OCI-LY7 (cell line): ENCODE data around the gene ANKS1B. TPM values are rescaled to one million over a fixed set of nuclear protein-coding genes. Genes with fewer than 3 reads are reported as not detected.

Experiments used
- BruUV-seq: library from RNA; stranded (reverse); fragments of 400-500 nt; replicated peaks from 2 replicates; lab custom pipeline; 2021; lab: Mats Ljungman, UMichigan
- CTCF ChIA-PET: fragments of 300-600 bp; sonication (Branson Sonifier 250); formaldehyde crosslinking; loops from one replicate; lab custom pipeline; 2022; ENCODE audit warnings: antibody characterized with exemption; ENCODE audit not compliant: unreplicated experiment; lab: Charles Lee
- POLR2A ChIA-PET: fragments of 300-600 bp; sonication (Branson Sonifier 250); formaldehyde crosslinking; loops from one replicate; lab custom pipeline; 2022; ENCODE audit warnings: antibody characterized with exemption; lab: Charles Lee
- DNase-seq: peaks from one replicate; pipeline ENCODE4 v3.0.0-alpha.2; 2015; ENCODE audit warnings: low spot score
- H2AFZ ChIP-seq: fragments of 200-600 bp; sonication (generic), shearing (Covaris generic); 2 replicates; pipeline ENCODE4 v1.6.1; 2014; ENCODE audit warnings: mild to moderate bottlenecking, antibody characterized with exemption, low read length, moderate library complexity
- H3K27ac ChIP-seq: fragments of 200-600 bp; sonication (generic); 2 replicates; pipeline ENCODE4 v1.5.1; 2014; ENCODE audit warnings: mixed run types, low read depth, mild to moderate bottlenecking, moderate library complexity, low read length, inconsistent platforms; ENCODE audit not compliant: poor library complexity, severe bottlenecking
- H3K36me3 ChIP-seq: fragments of 200-600 bp; sonication (generic); 2 replicates; pipeline ENCODE4 v1.6.1; 2014; ENCODE audit warnings: mild to moderate bottlenecking, antibody characterized with exemption, low read length, moderate library complexity, mixed read lengths; ENCODE audit not compliant: insufficient read depth
- H3K4me1 ChIP-seq: fragments of 200-600 bp; sonication (generic); 2 replicates; pipeline ENCODE4 v1.5.1; 2014; ENCODE audit warnings: mild to moderate bottlenecking, low read length; ENCODE audit not compliant: insufficient read depth, poor library complexity, severe bottlenecking
- H3K4me2 ChIP-seq: fragments of 200-600 bp; sonication (generic); 2 replicates; pipeline ENCODE4 v1.6.1; 2014; ENCODE audit warnings: mild to moderate bottlenecking, low read length
- H3K4me3 ChIP-seq: fragments of 200-600 bp; sonication (generic); 2 replicates; pipeline ENCODE4 v1.5.1; 2014; ENCODE audit warnings: mild to moderate bottlenecking, low read depth, low read length; ENCODE audit not compliant: poor library complexity, severe bottlenecking
- H3K79me2 ChIP-seq: fragments of 200-600 bp; sonication (generic); 2 replicates; pipeline ENCODE4 v1.6.1; 2016; ENCODE audit warnings: low read depth, mild to moderate bottlenecking, low read length, moderate library complexity, mixed read lengths; ENCODE audit not compliant: insufficient read depth
- H3K9me2 ChIP-seq: fragments of 200-600 bp; sonication (generic); 2 replicates; pipeline ENCODE4 v1.6.1; 2016; ENCODE audit warnings: mild to moderate bottlenecking, low read length, mixed read lengths; ENCODE audit not compliant: insufficient read depth
- H3K9me3 ChIP-seq: fragments of 200-600 bp; sonication (generic); 2 replicates; pipeline ENCODE4 v1.6.1; 2014; ENCODE audit warnings: mild to moderate bottlenecking, mixed run types, low read length, mixed read lengths
- H4K20me1 ChIP-seq: fragments of 200-600 bp; sonication (generic); 2 replicates; pipeline ENCODE4 v1.6.1; 2014; ENCODE audit warnings: mild to moderate bottlenecking, antibody characterized with exemption, low read length, moderate library complexity, mixed read lengths; ENCODE audit not compliant: insufficient read depth
- CTCF ChIP-seq: fragments of 200-600 bp; sonication (generic); conservative IDR thresholded peaks from 2 replicates; pipeline ENCODE4 v1.5.1; 2014; ENCODE audit warnings: mild to moderate bottlenecking, antibody characterized with exemption, low read length, moderate library complexity, mixed read lengths
- EZH2phosphoT487 ChIP-seq: fragments of 200-600 bp; sonication (generic); IDR thresholded peaks from 2 replicates; pipeline ENCODE4 v1.6.1; 2018; ENCODE audit warnings: low read depth, borderline replicate concordance, mild to moderate bottlenecking, mixed run types, antibody characterized with exemption, low read length, moderate library complexity, mixed read lengths
- intact Hi-C: fragments of 100-400 bp; cut with micrococcal nuclease; formaldehyde crosslinking; loops from one replicate; pipeline ENCODE4 v1.10.0; 2022; ENCODE audit not compliant: unreplicated experiment
- total RNA-seq, 2 experiments: library from RNA; depleted of rRNA in 1 of 2; stranded (reverse); fragments of >200 nt in 1 of 2; shearing (Covaris generic) in 1 of 2; gene quantifications; 2 replicates each; pipeline ENCODE4 v1.2.3, GENCODE V29; 2014 to 2022

ANKS1B gene
- total RNA-seq, 2 experiments from 2014 or later = 2.9 to 6.0 TPM

GRCh38 chr12:99152337-99152736 lies 832.4 kb downstream of the ANKS1B start:
- Histone ChIP-seq H4K20me1 (no peaks in the 10 kb centered on the region), H3K4me3 (no peak overlapping the region), H3K4me1 (peaks cover 2% of the 10 kb centered on the region), H3K27ac (no peak overlapping the region), H3K4me2 (no peak overlapping the region), H3K36me3 (no peaks in the 10 kb centered on the region), H2AFZ (no peak overlapping the region), H3K79me2 (no peaks in the 10 kb centered on the region), H3K9me2 (no peaks in the 10 kb centered on the region), H3K9me3 (no peaks in the 10 kb centered on the region)
- intact Hi-C loops = no loop called here
- DNase-seq = no peak
- POLR2A ChIA-PET = interaction anchor here (1.0 to 1.6 kb wide), 3 partner anchors 14 to 19 kb away, joined by 3 to 8 read pairs (median 3); no protein-coding TSS in a partner anchor
- TF ChIP-seq EZH2phosphoT487 (no peak), CTCF (no peak)
- BruUV-seq = no TSS peak
- CTCF ChIA-PET = no interaction called here

- H3K27ac ChIP-seq = no peak overlapping the region
- H3K9me3 ChIP-seq = no peaks in the 10 kb centered on the region; the same call in 1 of the 2 replicates
- H4K20me1 ChIP-seq = no peaks in the 10 kb centered on the region
- no peak for DNase-seq
- H3K4me2 ChIP-seq = no peak overlapping the region
- H3K36me3 ChIP-seq = no peaks in the 10 kb centered on the region
- no peak overlapping the region for H3K4me3 ChIP-seq
- CTCF ChIA-PET = no interaction called here
- peaks cover 8% of the 10 kb centered on the region for H3K4me1 ChIP-seq
- BruUV-seq = no TSS peak
- POLR2A ChIA-PET = interaction anchor here (1.0 to 1.2 kb wide), 2 partner anchors 18 to 20 kb away, joined by 3 read pairs; no protein-coding TSS in a partner anchor
- H3K79me2 ChIP-seq = no peaks in the 10 kb centered on the region
- no peaks in the 10 kb centered on the region for H3K9me2 ChIP-seq
- intact Hi-C loops = no loop called here
- TF ChIP-seq EZH2phosphoT487 (no peak), CTCF (no peak)
- no peak overlapping the region for H2AFZ ChIP-seq
Measured at GRCh38 chr12:99151744-99152143, 833.0 kb downstream of the ANKS1B start.

GRCh38 chr12:99147130-99147529 lies 837.6 kb downstream of the ANKS1B start:
- Histone ChIP-seq H3K9me3 (peaks cover 22% of the 10 kb centered on the region), H2AFZ (peak overlapping the region; percentile 6; the same call in 1 of the 2 replicates), H4K20me1 (no peaks in the 10 kb centered on the region), H3K36me3 (no peaks in the 10 kb centered on the region; the same call in 1 of the 2 replicates), H3K4me1 (peaks cover 9% of the 10 kb centered on the region), H3K9me2 (no peaks in the 10 kb centered on the region), H3K4me3 (no peak overlapping the region), H3K27ac (no peak overlapping the region), H3K79me2 (no peaks in the 10 kb centered on the region), H3K4me2 (no peak overlapping the region)
- POLR2A ChIA-PET = interaction anchor here (1.3 kb wide), 1 partner anchor 9 kb away, joined by 3 read pairs; no protein-coding TSS in a partner anchor
- intact Hi-C loops = no loop called here
- CTCF ChIA-PET = no interaction called here
- BruUV-seq = no TSS peak
- DNase-seq = peak; percentile 13
- no peak for TF ChIP-seq EZH2phosphoT487
- TF ChIP-seq CTCF = no peak
